NCI-H2171 treated with DMSO at 0.1 percent for 48 hours (cell line): ENCODE results near the gene UBE2G2.

Experiments used
- DNase-seq: peaks from one replicate; lab custom pipeline; 2025; lab: John Stamatoyannopoulos, UW

Gene UBE2G2

GRCh38 chr21:44801468-44802395 is at the start of gene UBE2G2:
Gene UBE2G2, minus strand, starts transcription at chr21:44801820. Its CDS starts 72 bp downstream, at chr21:44801748.
- DNase-seq = peak; percentile 82

GRCh38 chr21:44850905-44851657 is 49.5 kb upstream of the UBE2G2 start:
- no peak for DNase-seq

- no peak for DNase-seq
Measured at GRCh38 chr21:44850208-44850800, 48.7 kb upstream of the UBE2G2 start.

- DNase-seq = no peak
Measured at GRCh38 chr21:44849616-44850130, 48.1 kb upstream of the UBE2G2 start.

- DNase-seq = no peak
Measured at GRCh38 chr21:44848821-44849521, 47.4 kb upstream of the UBE2G2 start.

GRCh38 chr21:44847261-44848056 is 45.8 kb upstream of the UBE2G2 start:
- no peak for DNase-seq

- DNase-seq = no peak
Measured at GRCh38 chr21:44846485-44847260, 45.1 kb upstream of the UBE2G2 start.

- no peak for DNase-seq
Measured at GRCh38 chr21:44846224-44846484, 44.5 kb upstream of the UBE2G2 start.

GRCh38 chr21:44845418-44846223 is 44.0 kb upstream of the UBE2G2 start:
- peak; percentile 6 for DNase-seq

GRCh38 chr21:44844256-44844655 is 42.6 kb upstream of the UBE2G2 start:
- DNase-seq = no peak

GRCh38 chr21:44842721-44843445 is 41.3 kb upstream of the UBE2G2 start:
- DNase-seq = no peak

GRCh38 chr21:44842087-44842486 is 40.5 kb upstream of the UBE2G2 start:
- no peak for DNase-seq

- DNase-seq = no peak
Measured at GRCh38 chr21:44840771-44841170, 39.2 kb upstream of the UBE2G2 start.

- no peak for DNase-seq
Measured at GRCh38 chr21:44838951-44839350, 37.3 kb upstream of the UBE2G2 start.

GRCh38 chr21:44838039-44838895 is 36.6 kb upstream of the UBE2G2 start:
- peak; percentile 71 for DNase-seq

GRCh38 chr21:44837537-44837936 is 35.9 kb upstream of the UBE2G2 start:
- DNase-seq = peak; percentile 71

GRCh38 chr21:44836666-44837471 is 35.2 kb upstream of the UBE2G2 start:
- peak; percentile 85 for DNase-seq
